Lung (tissue), 12 donors: ENCODE results near the gene RFPL1. TPM values are rescaled to one million over a fixed set of nuclear protein-coding genes. Genes with fewer than 3 reads are reported as not detected.

Experiments
- ATAC-seq: fragments of 200-7000 bp; cut with Tn5 transposase; one replicate; pipeline ENCODE4 v1.9.1; 2020; ENCODE audit warnings: moderate number of reproducible peaks; ENCODE audit not compliant: insufficient read depth, low FRiP score
- DNase-seq, 3 donors: peaks; one replicate each; pipeline ENCODE4 v3.0.0-alpha.2; 2013 to 2017
- H3K27ac ChIP-seq, 2 donors: one replicate each; pipeline ENCODE4 v1.5.1; 2013; ENCODE audit warnings: mild to moderate bottlenecking in 2 of 2, moderate library complexity in 2 of 2, control low read depth in 1 of 2, inconsistent platforms in 1 of 2, low read depth in 1 of 2, low read length in 1 of 2
- H3K27me3 ChIP-seq, 3 donors: one replicate each; pipeline ENCODE4 v1.5.1; 2013; ENCODE audit warnings: low read length in 2 of 3; ENCODE audit not compliant: control insufficient read depth in 3 of 3, insufficient read depth in 3 of 3
- H3K36me3 ChIP-seq, 4 donors: one replicate each; pipeline ENCODE4 v1.5.1; 2013; ENCODE audit warnings: low read length in 4 of 4, mild to moderate bottlenecking in 1 of 4, moderate library complexity in 1 of 4; ENCODE audit not compliant: control insufficient read depth in 4 of 4, insufficient read depth in 4 of 4
- H3K4me1 ChIP-seq, 5 donors: one replicate each; pipeline ENCODE4 v1.5.1; 2013; ENCODE audit warnings: low read length in 5 of 5, mild to moderate bottlenecking in 2 of 5, moderate library complexity in 1 of 5; ENCODE audit not compliant: control insufficient read depth in 5 of 5, insufficient read depth in 5 of 5
- H3K4me3 ChIP-seq: one replicate; pipeline ENCODE4 v1.5.1; 2013; ENCODE audit warnings: mild to moderate bottlenecking, control low read depth, moderate library complexity
- H3K9ac ChIP-seq, 2 donors: one replicate each; pipeline ENCODE4 v1.5.1; 2013; ENCODE audit warnings: low read length in 2 of 2, control low read depth in 1 of 2; ENCODE audit not compliant: insufficient read depth in 1 of 2
- H3K9me3 ChIP-seq, 4 donors: one replicate each; pipeline ENCODE4 v1.5.1; 2013; ENCODE audit warnings: low read length in 3 of 4, mild to moderate bottlenecking in 1 of 4, moderate library complexity in 1 of 4; ENCODE audit not compliant: control insufficient read depth in 4 of 4, insufficient read depth in 3 of 4
- WGBS, 2 donors: extraction: QIAGEN DNeasy Blood & Tissue Kit; methylation state at CpG; one replicate each; pipeline ENCODE4 v1.1.7; 2013; 5-methylcytosine and 5-hydroxymethylcytosine counted together
- polyA plus RNA-seq, 2 donors: library from polyadenylated mRNA; stranded (reverse); fragments of 200-250 nt; gene quantifications; one replicate each; pipeline ENCODE4 v1.2.1, GENCODE V29; 2013
- total RNA-seq, 2 donors: library from RNA; depleted of rRNA in 1 of 2; stranded (reverse); fragments of >200 nt in 1 of 2; gene quantifications; one replicate each; pipeline ENCODE4 v1.2.1, GENCODE V29; 2014 to 2021
- TF ChIP-seq, protein P1 (sequence below): IDR thresholded peaks from 2 replicates; pipeline ENCODE4 v1.5.1; 2012; ENCODE audit warnings: mild to moderate bottlenecking; ENCODE audit errors: control extremely low read depth, extremely low read depth
- donor health status: control.
- donor health status: control.
- donor health status: Bipolar disorder and iron deficiency.
- donor health status: healthy.
- donor health status: DM: yes; HTN: yes; CAD: no.

RFPL1 gene
- total and polyA plus RNA-seq, 4 donors = not detected

- H3K27ac ChIP-seq = no peak overlapping the region
- no peaks in the 10 kb centered on the region for H3K36me3 ChIP-seq
- peaks cover 3 to 19% (median 17%) of the 10 kb centered on the region in 3 donors for H3K27me3 ChIP-seq
- WGBS, 2 donors = 15 to 25% methylated on average over 4 of the region's 4 CpGs
- DNase-seq (no peak), ATAC-seq (no peak)
- TF ChIP-seq, protein P1, sequence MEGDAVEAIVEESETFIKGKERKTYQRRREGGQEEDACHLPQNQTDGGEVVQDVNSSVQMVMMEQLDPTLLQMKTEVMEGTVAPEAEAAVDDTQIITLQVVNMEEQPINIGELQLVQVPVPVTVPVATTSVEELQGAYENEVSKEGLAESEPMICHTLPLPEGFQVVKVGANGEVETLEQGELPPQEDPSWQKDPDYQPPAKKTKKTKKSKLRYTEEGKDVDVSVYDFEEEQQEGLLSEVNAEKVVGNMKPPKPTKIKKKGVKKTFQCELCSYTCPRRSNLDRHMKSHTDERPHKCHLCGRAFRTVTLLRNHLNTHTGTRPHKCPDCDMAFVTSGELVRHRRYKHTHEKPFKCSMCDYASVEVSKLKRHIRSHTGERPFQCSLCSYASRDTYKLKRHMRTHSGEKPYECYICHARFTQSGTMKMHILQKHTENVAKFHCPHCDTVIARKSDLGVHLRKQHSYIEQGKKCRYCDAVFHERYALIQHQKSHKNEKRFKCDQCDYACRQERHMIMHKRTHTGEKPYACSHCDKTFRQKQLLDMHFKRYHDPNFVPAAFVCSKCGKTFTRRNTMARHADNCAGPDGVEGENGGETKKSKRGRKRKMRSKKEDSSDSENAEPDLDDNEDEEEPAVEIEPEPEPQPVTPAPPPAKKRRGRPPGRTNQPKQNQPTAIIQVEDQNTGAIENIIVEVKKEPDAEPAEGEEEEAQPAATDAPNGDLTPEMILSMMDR = no peak
- H3K9ac ChIP-seq = no peak overlapping the region
- H3K9me3 ChIP-seq = peaks cover 0 to 16% (median 0%) of the 10 kb centered on the region in 4 donors
- H3K4me3 ChIP-seq = no peak overlapping the region
- H3K4me1 ChIP-seq = peaks cover 0 to 25% (median 0%) of the 10 kb centered on the region in 5 donors
These were observed 39.4 kb downstream of the RFPL1 start for GRCh38 chr22:29477723-29478318.

DNA sequence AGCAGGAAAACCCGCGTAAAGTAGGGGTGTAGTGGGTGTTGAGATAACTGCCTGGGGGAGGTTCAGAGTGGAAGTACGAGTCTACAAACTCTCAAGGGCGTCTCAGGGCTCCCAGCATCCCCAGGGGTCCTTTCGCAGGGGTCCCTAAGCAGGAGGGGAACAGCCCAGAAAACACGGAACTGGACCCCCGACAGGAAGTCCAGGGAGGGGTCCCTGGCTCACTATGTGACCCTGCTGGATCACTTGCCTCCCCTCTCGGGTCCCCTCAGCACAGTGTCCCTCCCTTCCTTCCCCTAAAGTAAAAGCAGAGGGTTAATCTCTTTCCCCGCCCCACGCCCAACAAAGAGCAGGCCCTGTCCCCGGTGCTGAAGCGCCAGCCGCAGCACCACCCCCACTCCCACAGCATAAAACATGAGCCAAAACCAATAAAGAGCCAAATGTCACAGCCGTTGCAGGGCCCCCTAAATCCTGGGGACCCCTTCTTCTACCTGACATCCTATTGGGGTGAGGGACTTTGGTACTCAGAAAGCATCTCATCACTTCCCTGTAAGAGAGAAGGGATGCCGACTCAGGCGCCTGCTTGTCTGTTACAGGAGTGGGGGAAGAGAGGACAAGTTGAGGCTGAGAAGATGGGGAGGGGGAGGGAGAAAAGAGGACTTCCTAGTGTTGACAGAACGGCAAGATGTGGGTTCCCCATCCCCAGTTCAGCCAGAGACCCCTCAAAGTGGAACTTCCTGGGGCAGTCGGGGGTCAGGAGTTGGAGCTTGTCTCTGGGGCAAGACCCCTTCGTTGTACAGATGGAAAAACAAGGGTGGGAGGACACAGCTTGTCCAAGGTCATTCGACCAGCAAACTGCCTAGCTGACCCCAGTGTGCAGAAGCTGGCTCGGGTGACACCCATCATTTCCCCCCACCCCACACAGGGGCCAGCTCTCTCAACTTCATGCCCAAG is 40.2 kb downstream of the RFPL1 start:
- TF ChIP-seq, protein P1 = no peak
- DNase-seq (peak; percentile 50 to 52 (median 51)), ATAC-seq (no peak)
- H3K27me3 ChIP-seq = peaks cover 3 to 19% (median 17%) of the 10 kb centered on the region in 3 donors
- H3K36me3 ChIP-seq = no peaks in the 10 kb centered on the region
- H3K4me3 ChIP-seq = no peak overlapping the region
- H3K27ac ChIP-seq = no peak overlapping the region
- H3K9me3 ChIP-seq = peaks cover 0 to 16% (median 0%) of the 10 kb centered on the region in 4 donors
- H3K9ac ChIP-seq = no peak overlapping the region
- H3K4me1 ChIP-seq = peaks cover 0 to 25% (median 0%) of the 10 kb centered on the region in 5 donors
- 8 to 10% methylated on average over 21 of the region's 21 CpGs for WGBS, 2 donors

DNA sequence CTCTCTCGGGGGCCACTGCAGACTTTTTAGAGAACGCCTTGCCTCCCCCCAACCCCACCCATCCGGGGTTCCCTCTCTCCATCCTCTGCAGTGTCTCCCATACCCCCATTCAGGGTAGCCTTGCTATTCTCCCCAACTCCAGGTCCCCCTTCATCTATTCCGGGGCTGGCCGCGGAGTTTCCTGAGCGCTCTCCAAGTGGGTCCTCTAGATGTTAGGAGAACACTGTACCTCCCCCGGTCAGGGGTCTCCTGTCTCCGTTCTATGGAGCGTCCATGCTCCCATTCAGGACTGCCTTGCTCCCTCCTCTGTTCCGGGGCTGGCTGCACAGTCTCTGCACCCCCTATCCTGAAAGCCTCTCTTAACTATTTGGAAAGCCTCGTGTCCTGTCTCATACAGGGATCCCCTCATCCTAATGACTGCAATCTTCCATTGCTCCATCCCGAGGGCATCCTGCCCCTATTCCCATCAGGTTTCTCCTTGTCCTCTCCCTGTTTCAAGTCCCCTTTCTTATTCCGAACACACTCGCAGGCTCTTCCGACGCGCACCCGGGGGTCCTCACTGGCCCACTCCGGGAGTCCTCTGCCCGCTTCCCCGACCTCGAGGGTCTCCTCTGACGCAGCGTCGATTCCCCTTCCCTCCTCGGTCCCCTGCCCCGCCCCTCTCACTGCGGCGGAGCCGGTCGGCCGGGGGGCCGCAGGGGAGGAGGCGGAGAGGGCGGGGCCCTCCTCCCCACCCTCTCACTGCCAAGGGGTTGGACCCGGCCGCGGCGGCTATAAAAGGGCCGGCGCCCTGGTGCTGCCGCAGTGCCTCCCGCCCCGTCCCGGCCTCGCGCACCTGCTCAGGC is 41.3 kb downstream of the RFPL1 start, which contains the start of gene NEFH:
Gene NEFH (plus strand): TSS at position 802 of the 845 bp plus-strand sequence. CDS start 45 bp downstream, outside the sequence.
- H3K27me3 ChIP-seq = peaks cover 3 to 19% (median 17%) of the 10 kb centered on the region in 3 donors
- H3K4me3 ChIP-seq = no peak within 1 kb of the TSS
- DNase-seq = no peak
- WGBS, 2 donors = 7 to 8% methylated on average over 41 to 48 of the region's 48 CpGs
- peaks cover 0 to 13% (median 0%) of the 10 kb centered on the region in 4 donors for H3K9me3 ChIP-seq
- peaks cover 0 to 25% (median 0%) of the 10 kb centered on the region in 5 donors for H3K4me1 ChIP-seq
- H3K9ac ChIP-seq = no peak within 1 kb of the TSS
- H3K36me3 ChIP-seq = no peaks in the 10 kb centered on the region
- H3K27ac ChIP-seq = no peak within 1 kb of the TSS
- TF ChIP-seq, protein P1 = no peak
- no peak for ATAC-seq
